ENCODE results near the gene CLDN15. TPM values are rescaled to one million over a fixed set of nuclear protein-coding genes. Genes with fewer than 3 reads are reported as not detected.

Gene CLDN15
- total and polyA plus RNA-seq, 2 donors, result 5.3 to 15.2 TPM

GRCh38 chr7:101222275-101222830 lies 15.2 kb downstream of the CLDN15 start:
- no peak overlapping the region for H3K27ac ChIP-seq (ENCODE audit: low read depth)

GRCh38 chr7:101220295-101220694 lies 17.3 kb downstream of the CLDN15 start:
- no peak overlapping the region for H3K4me3 ChIP-seq (ENCODE audit: low read depth, low read length)
- WGBS, result 83% methylated on average over 5 of the region's 5 CpGs
- H3K27ac ChIP-seq (ENCODE audit: low read depth), result no peak overlapping the region
- H3K36me3 ChIP-seq (ENCODE audit: insufficient read depth), result no peaks in the 10 kb centered on the region
- no peak for DNase-seq (ENCODE audit: extremely low spot score)
- H3K4me1 ChIP-seq (ENCODE audit: insufficient read depth), result peaks cover 2% of the 10 kb centered on the region

More at GRCh38 chr7:101222275-101222830, 15.2 kb downstream of the CLDN15 start:
- no peak for DNase-seq (ENCODE audit: extremely low spot score)
- 91% methylated on average over 27 of the region's 27 CpGs for WGBS
- Histone ChIP-seq H3K4me1 (ENCODE audit: insufficient read depth) (no peaks in the 10 kb centered on the region), H3K36me3 (ENCODE audit: insufficient read depth) (no peaks in the 10 kb centered on the region), H3K4me3 (ENCODE audit: low read depth, low read length) (no peak overlapping the region)

GRCh38 chr7:101218236-101219125 lies 19.1 kb downstream of the CLDN15 start:
- H3K4me1 ChIP-seq (ENCODE audit: insufficient read depth), result peaks cover 2% of the 10 kb centered on the region
- H3K4me3 ChIP-seq (ENCODE audit: low read depth, low read length), result peak overlapping the region; percentile 84
- WGBS, result 6% methylated on average over 26 of the region's 26 CpGs
- no peak for DNase-seq (ENCODE audit: extremely low spot score)
- no peak overlapping the region for H3K27ac ChIP-seq (ENCODE audit: low read depth)
- H3K36me3 ChIP-seq (ENCODE audit: insufficient read depth), result no peaks in the 10 kb centered on the region

- peak; percentile 98 for DNase-seq (ENCODE audit: extremely low spot score)
- H3K27ac ChIP-seq (ENCODE audit: low read depth), result peak within 1 kb of the TSS; percentile 65
- 1% methylated on average over 57 of the region's 57 CpGs for WGBS
- peak within 1 kb of the TSS; percentile 84 for H3K4me3 ChIP-seq (ENCODE audit: low read depth, low read length)
- H3K4me1 ChIP-seq (ENCODE audit: insufficient read depth), result peaks cover 2% of the 10 kb centered on the region
- H3K36me3 ChIP-seq (ENCODE audit: insufficient read depth), result no peaks in the 10 kb centered on the region
These were observed 20.0 kb downstream of the CLDN15 start, which contains the start of the genes PLOD3 and ZNHIT1 for GRCh38 chr7:101217388-101218235. Gene PLOD3 (minus strand): TSS chr7:101217581. CDS start chr7:101217274, 307 bp downstream. Gene ZNHIT1 (plus strand): TSS chr7:101218165. CDS start chr7:101218196, 31 bp downstream.

GRCh38 chr7:101216860-101217387 lies 20.7 kb downstream of the CLDN15 start:
- H3K36me3 ChIP-seq (ENCODE audit: insufficient read depth), result no peaks in the 10 kb centered on the region
- peak overlapping the region; percentile 84 for H3K4me3 ChIP-seq (ENCODE audit: low read depth, low read length)
- WGBS, result under 1% methylated on average over 34 of the region's 34 CpGs
- H3K27ac ChIP-seq (ENCODE audit: low read depth), result no peak overlapping the region
- DNase-seq (ENCODE audit: extremely low spot score), result no peak
- H3K4me1 ChIP-seq (ENCODE audit: insufficient read depth), result peaks cover 2% of the 10 kb centered on the region

- Histone ChIP-seq H3K27ac (ENCODE audit: low read depth) (no peak overlapping the region), H3K4me1 (ENCODE audit: insufficient read depth) (peaks cover 2% of the 10 kb centered on the region), H3K4me3 (ENCODE audit: low read depth, low read length) (peak overlapping the region; percentile 84), H3K36me3 (ENCODE audit: insufficient read depth) (no peaks in the 10 kb centered on the region)
- 59% methylated on average over 31 of the region's 31 CpGs for whole genome bisulfite sequencing
- DNase-seq (ENCODE audit: extremely low spot score), result no peak
These were observed 21.4 kb downstream of the CLDN15 start for GRCh38 chr7:101216001-101216859.

GRCh38 chr7:101212014-101212413 lies 25.6 kb downstream of the CLDN15 start:
- WGBS, result 89% methylated on average over 8 of the region's 8 CpGs

GRCh38 chr7:101211501-101211900 lies 26.1 kb downstream of the CLDN15 start:
- WGBS, result 96% methylated on average over 24 of the region's 24 CpGs
- Histone ChIP-seq H3K4me3 (ENCODE audit: low read depth, low read length) (no peak overlapping the region), H3K4me1 (ENCODE audit: insufficient read depth) (peaks cover 2% of the 10 kb centered on the region), H3K27ac (ENCODE audit: low read depth) (no peak overlapping the region), H3K36me3 (ENCODE audit: insufficient read depth) (no peaks in the 10 kb centered on the region)
- DNase-seq (ENCODE audit: extremely low spot score), result no peak

More at GRCh38 chr7:101212014-101212413, 25.6 kb downstream of the CLDN15 start:
- Histone ChIP-seq H3K4me1 (ENCODE audit: insufficient read depth) (peaks cover 2% of the 10 kb centered on the region), H3K36me3 (ENCODE audit: insufficient read depth) (no peaks in the 10 kb centered on the region), H3K4me3 (ENCODE audit: low read depth, low read length) (no peak overlapping the region), H3K27ac (ENCODE audit: low read depth) (no peak overlapping the region)
- DNase-seq (ENCODE audit: extremely low spot score), result no peak

- Histone ChIP-seq H3K4me1 (ENCODE audit: insufficient read depth) (no peaks in the 10 kb centered on the region), H3K27ac (ENCODE audit: low read depth) (no peak overlapping the region), H3K4me3 (ENCODE audit: low read depth, low read length) (no peak overlapping the region), H3K36me3 (ENCODE audit: insufficient read depth) (no peaks in the 10 kb centered on the region)
- 93% methylated on average over 19 of the region's 19 CpGs for WGBS
- no peak for DNase-seq (ENCODE audit: extremely low spot score)
These were observed 27.5 kb downstream of the CLDN15 start for GRCh38 chr7:101210143-101210542.

- WGBS, result 89% methylated on average over 14 of the region's 14 CpGs
- Histone ChIP-seq H3K4me1 (ENCODE audit: insufficient read depth) (no peaks in the 10 kb centered on the region), H3K4me3 (ENCODE audit: low read depth, low read length) (no peak overlapping the region), H3K36me3 (ENCODE audit: insufficient read depth) (no peaks in the 10 kb centered on the region), H3K27ac (ENCODE audit: low read depth) (no peak overlapping the region)
- no peak for DNase-seq (ENCODE audit: extremely low spot score)
These were observed 28.8 kb downstream of the CLDN15 start for GRCh38 chr7:101208794-101209193.

- WGBS, result 94% methylated on average over 17 of the region's 17 CpGs
- Histone ChIP-seq H3K4me3 (ENCODE audit: low read depth, low read length) (no peak overlapping the region), H3K4me1 (ENCODE audit: insufficient read depth) (no peaks in the 10 kb centered on the region), H3K27ac (ENCODE audit: low read depth) (no peak overlapping the region), H3K36me3 (ENCODE audit: insufficient read depth) (no peaks in the 10 kb centered on the region)
- DNase-seq (ENCODE audit: extremely low spot score), result no peak
These were observed 30.1 kb downstream of the CLDN15 start for GRCh38 chr7:101207459-101207858.

- no peaks in the 10 kb centered on the region for H3K36me3 ChIP-seq (ENCODE audit: insufficient read depth)
- no peak for DNase-seq (ENCODE audit: extremely low spot score)
- WGBS, result 89% methylated on average over 19 of the region's 19 CpGs
- no peak overlapping the region for H3K4me3 ChIP-seq (ENCODE audit: low read depth, low read length)
- H3K27ac ChIP-seq (ENCODE audit: low read depth), result no peak overlapping the region
- peaks cover 2% of the 10 kb centered on the region for H3K4me1 ChIP-seq (ENCODE audit: insufficient read depth)
These were observed 30.9 kb downstream of the CLDN15 start for GRCh38 chr7:101206665-101207042.

Measured in urinary bladder (tissue), 4 donors.